A673 (cell line): Measurements from ENCODE around the gene DNAJC4. TPM values are rescaled to one million over a fixed set of nuclear protein-coding genes. Genes with fewer than 3 reads are reported as not detected.

ENCODE experiments used
- BruUV-seq: library from RNA; stranded (reverse); fragments of 400-500 nt; replicated peaks from 2 replicates; lab custom pipeline; 2021; lab: Mats Ljungman, UMichigan
- CTCF ChIA-PET: fragments of 300-600 bp; sonication (Branson Sonifier 250); formaldehyde crosslinking; loops from one replicate; lab custom pipeline; 2022; ENCODE audit warnings: antibody characterized with exemption; lab: Charles Lee
- POLR2A ChIA-PET: fragments of 300-600 bp; sonication (Branson Sonifier 250); formaldehyde crosslinking; loops from one replicate; lab custom pipeline; 2022; ENCODE audit warnings: antibody characterized with exemption; ENCODE audit not compliant: low non-redundant PET; lab: Charles Lee
- DNase-seq: peaks from one replicate; pipeline ENCODE4 v3.0.0-alpha.2; 2015; ENCODE audit warnings: low spot score
- H3K27ac ChIP-seq: fragments of 200-600 bp; sonication (generic); 2 replicates; pipeline ENCODE4 v1.5.1; 2016; ENCODE audit warnings: mixed run types, low read depth, mild to moderate bottlenecking, mixed read lengths, antibody characterized with exemption, low read length; ENCODE audit not compliant: poor library complexity, severe bottlenecking
- H3K27me3 ChIP-seq: fragments of 200-600 bp; sonication (generic); replicated peaks from 2 replicates; pipeline ENCODE4 v1.6.1; 2017; ENCODE audit warnings: mixed run types, low read depth, mild to moderate bottlenecking, mixed read lengths, antibody characterized with exemption, low read length; ENCODE audit not compliant: insufficient read depth, poor library complexity
- H3K36me3 ChIP-seq: fragments of 200-600 bp; sonication (generic); 2 replicates; pipeline ENCODE4 v1.6.1; 2016; ENCODE audit warnings: mixed run types, mild to moderate bottlenecking, mixed read lengths, antibody characterized with exemption, low read length; ENCODE audit not compliant: insufficient read depth, poor library complexity, severe bottlenecking
- H3K4me1 ChIP-seq: fragments of 200-600 bp; sonication (generic); 2 replicates; pipeline ENCODE4 v1.6.1; 2017; ENCODE audit warnings: mixed run types, mild to moderate bottlenecking, mixed read lengths, antibody characterized with exemption, low read length; ENCODE audit not compliant: insufficient read depth, poor library complexity, severe bottlenecking
- H3K4me3 ChIP-seq: fragments of 200-600 bp; sonication (generic); 2 replicates; pipeline ENCODE4 v1.5.1; 2016; ENCODE audit warnings: low read depth, mixed run types, mild to moderate bottlenecking, mixed read lengths, low read length; ENCODE audit not compliant: poor library complexity, severe bottlenecking
- H3K9me3 ChIP-seq: fragments of 200-600 bp; sonication (generic); 2 replicates; pipeline ENCODE4 v1.6.1; 2016; ENCODE audit warnings: mixed run types, low read depth, mild to moderate bottlenecking, mixed read lengths, antibody characterized with exemption, low read length; ENCODE audit not compliant: poor library complexity, severe bottlenecking
- EZH2 ChIP-seq: fragments of 200-600 bp; sonication (generic); IDR thresholded peaks from 2 replicates; pipeline ENCODE4 v1.6.1; 2017; ENCODE audit warnings: borderline replicate concordance, low read depth, mild to moderate bottlenecking, mixed read lengths, antibody characterized with exemption, low read length; ENCODE audit not compliant: poor library complexity, severe bottlenecking
- intact Hi-C: fragments of 100-400 bp; cut with micrococcal nuclease; formaldehyde crosslinking; loops from one replicate; pipeline ENCODE4 v1.10.0; 2022; ENCODE audit not compliant: unreplicated experiment
- total RNA-seq: library from RNA; stranded (reverse); gene quantifications from 2 replicates; pipeline ENCODE4 v1.2.3, GENCODE V29; 2021
- TF ChIP-seq, protein P1 (sequence below): fragments of 300-800, 200-600 bp; sonication (generic); conservative IDR thresholded peaks from 2 replicates; pipeline ENCODE4 v1.5.1; 2017; ENCODE audit warnings: low read depth, mild to moderate bottlenecking, antibody characterized with exemption, low read length, moderate library complexity, mixed read lengths

The DNAJC4 gene
- total RNA-seq, 1 experiment from 2014 or later = 20.2 TPM

GRCh38 chr11:64234647-64235379 lies 4.5 kb downstream of the DNAJC4 start:
- BruUV-seq = no TSS peak
- no peaks in the 10 kb centered on the region for H3K27me3 ChIP-seq
- peak; percentile 64 for DNase-seq
- TF ChIP-seq, protein P1, sequence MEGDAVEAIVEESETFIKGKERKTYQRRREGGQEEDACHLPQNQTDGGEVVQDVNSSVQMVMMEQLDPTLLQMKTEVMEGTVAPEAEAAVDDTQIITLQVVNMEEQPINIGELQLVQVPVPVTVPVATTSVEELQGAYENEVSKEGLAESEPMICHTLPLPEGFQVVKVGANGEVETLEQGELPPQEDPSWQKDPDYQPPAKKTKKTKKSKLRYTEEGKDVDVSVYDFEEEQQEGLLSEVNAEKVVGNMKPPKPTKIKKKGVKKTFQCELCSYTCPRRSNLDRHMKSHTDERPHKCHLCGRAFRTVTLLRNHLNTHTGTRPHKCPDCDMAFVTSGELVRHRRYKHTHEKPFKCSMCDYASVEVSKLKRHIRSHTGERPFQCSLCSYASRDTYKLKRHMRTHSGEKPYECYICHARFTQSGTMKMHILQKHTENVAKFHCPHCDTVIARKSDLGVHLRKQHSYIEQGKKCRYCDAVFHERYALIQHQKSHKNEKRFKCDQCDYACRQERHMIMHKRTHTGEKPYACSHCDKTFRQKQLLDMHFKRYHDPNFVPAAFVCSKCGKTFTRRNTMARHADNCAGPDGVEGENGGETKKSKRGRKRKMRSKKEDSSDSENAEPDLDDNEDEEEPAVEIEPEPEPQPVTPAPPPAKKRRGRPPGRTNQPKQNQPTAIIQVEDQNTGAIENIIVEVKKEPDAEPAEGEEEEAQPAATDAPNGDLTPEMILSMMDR = no peak
- TF ChIP-seq EZH2 = no peak
- peak overlapping the region; percentile 70 for H3K27ac ChIP-seq
- peak overlapping the region; percentile 60 for H3K4me3 ChIP-seq
- peaks cover 16% of the 10 kb centered on the region for H3K36me3 ChIP-seq
- no peaks in the 10 kb centered on the region for H3K9me3 ChIP-seq
- ChIA-PET POLR2A (no interaction called here), CTCF (no interaction called here)
- intact Hi-C loops = no loop called here
- H3K4me1 ChIP-seq = peaks cover 13% of the 10 kb centered on the region

DNA sequence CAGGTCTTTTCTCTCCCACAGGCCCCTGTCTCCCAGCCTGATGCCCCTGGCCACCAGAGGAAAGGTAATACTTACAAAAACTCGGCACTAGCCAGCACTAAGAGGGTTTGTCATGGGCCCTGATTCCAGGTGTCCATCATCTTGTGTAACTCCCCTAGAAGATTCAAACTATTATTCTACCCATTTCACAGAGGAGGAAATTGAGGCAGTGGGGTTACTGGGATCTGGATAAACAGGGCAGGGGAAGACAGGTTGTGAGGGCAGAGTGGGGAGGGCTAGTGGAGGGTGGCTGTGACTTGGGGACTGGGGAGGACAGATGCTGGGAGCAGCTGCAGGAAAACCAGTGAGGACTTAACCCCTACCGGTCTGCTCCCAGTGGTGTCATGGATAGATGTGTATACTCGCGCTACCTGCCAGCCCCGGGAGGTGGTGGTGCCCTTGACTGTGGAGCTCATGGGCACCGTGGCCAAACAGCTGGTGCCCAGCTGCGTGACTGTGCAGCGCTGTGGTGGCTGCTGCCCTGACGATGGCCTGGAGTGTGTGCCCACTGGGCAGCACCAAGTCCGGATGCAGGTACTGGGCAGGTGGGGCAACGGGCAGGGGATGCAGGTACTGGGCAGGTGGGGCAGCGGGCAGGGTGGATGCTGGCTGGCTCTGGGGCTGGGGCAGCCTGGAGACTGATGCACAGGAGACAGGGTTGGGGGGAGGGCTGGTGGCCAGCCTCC lies 5.3 kb downstream of the DNAJC4 start:
- ChIA-PET POLR2A (no interaction called here), CTCF (interaction anchor here (0.5 kb wide), 1 partner anchor 31 kb away, joined by 3 read pairs; no protein-coding TSS in a partner anchor)
- Histone ChIP-seq H3K4me3 (peak overlapping the region; percentile 60), H3K36me3 (peaks cover 16% of the 10 kb centered on the region), H3K27me3 (no peaks in the 10 kb centered on the region), H3K4me1 (peaks cover 11% of the 10 kb centered on the region), H3K27ac (no peak overlapping the region), H3K9me3 (no peaks in the 10 kb centered on the region)
- no TSS peak for BruUV-seq
- TF ChIP-seq, protein P1 = no peak
- TF ChIP-seq EZH2 = no peak
- DNase-seq = no peak
- intact Hi-C loops = no loop called here

GRCh38 chr11:64237484-64237951 lies 7.2 kb downstream of the DNAJC4 start:
- BruUV-seq = no TSS peak
- Histone ChIP-seq H3K27ac (no peak overlapping the region), H3K27me3 (no peaks in the 10 kb centered on the region), H3K36me3 (peaks cover 16% of the 10 kb centered on the region), H3K4me3 (no peak overlapping the region), H3K9me3 (no peaks in the 10 kb centered on the region), H3K4me1 (peaks cover 11% of the 10 kb centered on the region)
- POLR2A ChIA-PET = interaction anchor here (0.5 to 0.6 kb wide), 2 partner anchors 260 to 394 kb away, joined by 3 to 4 read pairs; no protein-coding TSS in a partner anchor
- DNase-seq = no peak
- TF ChIP-seq EZH2 = no peak
- TF ChIP-seq, protein P1 = no peak
- intact Hi-C loops = no loop called here
- CTCF ChIA-PET = interaction anchor here (1.7 kb wide), 1 partner anchor 33 kb away, joined by 5 read pairs; no protein-coding TSS in a partner anchor
